ENCODE data around the gene AKT1S1.

Gene AKT1S1

DNA sequence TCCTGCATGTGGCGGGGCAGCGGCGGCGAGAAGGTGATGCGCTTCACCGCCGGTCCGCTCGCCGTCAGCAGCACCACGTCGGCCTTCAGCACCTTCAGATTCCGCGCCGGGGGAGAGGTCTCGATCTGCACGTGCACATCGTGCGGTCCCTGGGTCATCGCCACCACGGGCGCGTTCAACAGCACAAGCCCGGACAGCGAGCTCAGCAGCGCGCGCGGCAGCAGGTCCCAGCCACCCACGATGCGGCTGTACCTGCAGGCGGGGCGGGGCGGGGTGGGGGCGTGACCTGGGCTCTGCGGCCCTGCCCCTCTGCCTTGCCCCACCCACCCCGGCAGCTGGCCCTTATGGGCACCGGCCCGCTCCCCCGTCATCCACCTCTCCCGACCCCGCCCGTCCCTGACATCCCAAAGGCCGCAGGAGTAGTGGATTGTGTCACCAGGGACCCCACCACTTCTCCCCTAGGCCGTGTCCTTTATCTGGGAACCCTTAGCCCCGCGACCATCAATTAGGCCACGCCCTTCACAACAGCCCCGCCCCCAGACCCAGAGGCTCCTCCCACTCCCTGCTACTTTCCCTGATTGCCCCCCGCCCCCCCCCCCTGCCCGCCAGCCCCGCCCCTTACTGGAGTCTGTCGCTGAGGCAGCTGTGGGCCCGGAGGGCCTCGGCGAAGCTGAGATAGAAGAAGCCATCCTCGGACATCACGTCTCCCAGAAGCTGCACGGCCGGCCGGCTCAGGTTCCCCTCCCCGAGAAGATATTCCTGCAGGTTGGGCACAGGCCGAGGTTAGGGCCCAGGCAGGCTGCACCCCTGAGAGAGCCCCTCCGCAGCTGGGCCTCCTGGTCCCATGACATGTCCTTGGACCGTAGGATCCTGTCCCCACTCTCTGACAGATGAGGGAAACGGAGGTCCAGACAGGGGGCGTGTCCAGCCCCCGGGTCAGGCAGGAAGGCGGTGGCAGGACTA, 13.5 kb upstream of the AKT1S1 start:
- Mint-ChIP-seq H3K4me3 (peak overlapping the region; percentile 79), H3K9me3 (no peaks in the 10 kb centered on the region), H3K27ac (peak overlapping the region; percentile 65), H3K27me3 (no peaks in the 10 kb centered on the region), H3K36me3 (no peaks in the 10 kb centered on the region), H3K4me1 (peaks cover 3% of the 10 kb centered on the region)

DNA sequence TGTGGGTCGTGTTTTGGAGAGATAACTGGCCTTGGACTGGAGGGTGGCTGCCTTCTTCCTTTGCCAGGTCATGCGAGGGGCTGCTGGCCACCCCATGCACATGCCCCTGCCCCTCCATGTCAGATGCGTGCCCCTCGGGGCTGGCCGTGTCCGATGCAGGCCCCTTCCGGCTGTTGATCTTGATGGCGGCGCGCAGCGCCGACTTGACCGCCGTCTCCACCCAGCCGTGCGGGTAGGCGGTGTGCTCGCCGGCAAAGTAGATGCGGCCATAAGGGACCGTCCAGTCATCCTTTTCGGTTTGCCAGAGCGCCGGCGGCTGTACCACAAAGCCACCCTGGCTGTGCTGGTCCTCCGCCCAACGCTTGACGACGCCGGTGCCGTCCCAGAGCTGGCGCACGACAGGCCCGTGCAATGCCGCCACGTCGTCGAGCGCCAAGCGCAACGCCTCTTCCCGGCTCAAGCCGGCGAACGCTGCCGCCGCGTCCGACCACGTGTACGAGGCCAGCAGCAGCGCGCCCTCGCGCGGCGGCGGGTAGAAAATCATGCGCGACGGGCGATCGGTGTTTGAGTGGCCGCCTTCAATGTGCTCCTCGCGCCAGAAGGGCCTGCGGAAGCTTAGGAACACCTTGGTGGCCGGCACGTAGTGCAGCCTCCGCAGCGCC, 12.7 kb upstream of the AKT1S1 start:
- H3K9me3 Mint-ChIP-seq = no peaks in the 10 kb centered on the region
- peaks cover 3% of the 10 kb centered on the region for H3K4me1 Mint-ChIP-seq
- no peaks in the 10 kb centered on the region for H3K27me3 Mint-ChIP-seq
- no peaks in the 10 kb centered on the region for H3K36me3 Mint-ChIP-seq
- peak overlapping the region; percentile 65 for H3K27ac Mint-ChIP-seq
- H3K4me3 Mint-ChIP-seq = peak overlapping the region; percentile 79

DNA sequence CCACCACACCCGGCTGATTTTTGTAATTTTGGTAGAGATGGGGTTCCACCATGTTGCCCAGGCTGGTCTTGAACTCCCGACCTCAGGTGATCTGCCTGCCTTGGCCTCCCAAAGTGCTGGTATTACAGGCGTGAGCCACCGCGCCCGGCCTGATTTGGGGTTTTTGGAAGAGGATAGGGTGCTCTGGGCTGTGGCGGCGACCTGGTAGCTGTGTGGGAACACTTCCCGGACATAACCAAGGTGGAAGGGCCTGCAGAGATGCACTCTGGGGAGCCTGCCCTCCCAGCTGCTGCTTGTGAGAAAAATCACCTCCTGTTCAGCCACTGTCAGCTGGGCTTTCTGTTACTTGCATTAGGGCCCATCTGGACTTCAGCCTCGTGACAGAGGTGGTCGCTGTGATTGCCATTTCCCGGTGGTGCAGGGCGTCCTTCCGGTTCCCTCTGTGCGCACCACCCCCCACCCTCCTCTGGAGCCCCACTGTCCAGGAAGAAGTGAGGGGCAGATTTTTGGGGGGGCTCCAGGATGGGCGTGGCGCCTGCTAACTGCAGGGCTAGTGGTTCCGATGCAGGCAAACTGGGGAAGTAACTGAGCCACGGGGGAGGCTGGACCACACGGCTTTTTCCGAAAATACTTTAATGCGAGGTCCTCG, 12.0 kb upstream of the AKT1S1 start:
- H3K36me3 Mint-ChIP-seq = peaks cover 2% of the 10 kb centered on the region
- no peaks in the 10 kb centered on the region for H3K27me3 Mint-ChIP-seq
- no peak overlapping the region for H3K27ac Mint-ChIP-seq
- peak overlapping the region; percentile 3 for H3K4me3 Mint-ChIP-seq
- peaks cover 3% of the 10 kb centered on the region for H3K4me1 Mint-ChIP-seq
- H3K9me3 Mint-ChIP-seq = no peaks in the 10 kb centered on the region

DNA sequence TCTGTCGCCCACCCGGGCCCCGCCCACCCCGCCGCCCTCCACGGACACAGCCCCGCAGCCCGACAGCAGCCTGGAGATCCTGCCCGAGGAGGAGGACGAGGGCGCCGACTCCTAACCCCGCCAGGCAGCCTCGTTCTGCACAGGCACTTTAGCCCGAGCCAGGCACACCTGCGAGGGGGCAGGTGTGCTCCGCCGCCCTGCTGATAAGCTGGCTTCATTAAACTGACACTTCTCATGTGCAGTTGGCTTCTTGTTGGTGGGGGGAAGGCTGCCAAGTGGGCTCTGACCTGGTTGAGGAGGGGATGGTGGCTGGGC, 11.3 kb upstream of the AKT1S1 start:
- peaks cover 2% of the 10 kb centered on the region for H3K36me3 Mint-ChIP-seq
- H3K4me1 Mint-ChIP-seq = peaks cover 3% of the 10 kb centered on the region
- H3K4me3 Mint-ChIP-seq = no peak overlapping the region
- no peak overlapping the region for H3K27ac Mint-ChIP-seq
- no peaks in the 10 kb centered on the region for H3K27me3 Mint-ChIP-seq
- H3K9me3 Mint-ChIP-seq = no peaks in the 10 kb centered on the region

DNA sequence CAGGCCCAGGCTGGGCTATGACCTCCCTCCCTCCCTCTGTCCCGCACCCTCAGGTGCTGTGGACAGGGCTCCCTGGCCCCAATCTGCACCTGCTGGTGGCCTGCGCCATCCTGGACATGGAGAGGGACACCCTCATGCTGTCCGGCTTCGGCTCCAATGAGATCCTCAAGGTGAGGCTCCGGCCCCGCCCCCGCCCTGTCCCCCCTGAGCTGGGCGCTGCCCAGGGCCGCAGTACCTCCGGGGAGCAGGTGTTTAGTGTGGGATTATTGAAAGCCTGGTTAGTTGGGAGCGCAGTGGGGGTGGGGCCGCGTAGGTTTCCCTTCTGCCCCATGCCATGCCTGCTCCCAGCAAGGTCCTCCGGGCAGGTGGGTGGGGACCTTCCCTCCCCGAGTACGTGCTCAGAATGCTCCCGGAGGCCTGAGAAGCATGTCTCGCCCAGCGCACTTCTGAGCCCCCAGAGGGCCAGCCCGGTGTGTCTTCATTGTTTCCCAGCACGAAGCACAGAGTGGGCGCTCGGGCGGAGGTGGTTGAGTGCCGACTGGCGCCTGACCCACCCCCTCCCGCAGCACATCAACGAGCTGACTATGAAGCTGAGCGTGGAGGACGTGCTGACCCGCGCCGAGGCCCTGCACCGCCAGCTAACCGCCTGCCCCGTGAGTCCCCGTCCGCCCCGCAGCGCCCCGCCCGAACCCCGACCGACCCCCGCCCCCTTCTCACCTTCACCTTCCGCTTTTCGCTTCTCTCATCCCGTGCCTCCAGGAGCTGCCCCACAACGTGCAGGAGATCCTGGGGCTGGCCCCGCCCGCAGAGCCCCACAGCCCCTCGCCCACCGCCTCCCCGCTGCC, 10.7 kb upstream of the AKT1S1 start:
- H3K27ac Mint-ChIP-seq = no peak overlapping the region

DNA sequence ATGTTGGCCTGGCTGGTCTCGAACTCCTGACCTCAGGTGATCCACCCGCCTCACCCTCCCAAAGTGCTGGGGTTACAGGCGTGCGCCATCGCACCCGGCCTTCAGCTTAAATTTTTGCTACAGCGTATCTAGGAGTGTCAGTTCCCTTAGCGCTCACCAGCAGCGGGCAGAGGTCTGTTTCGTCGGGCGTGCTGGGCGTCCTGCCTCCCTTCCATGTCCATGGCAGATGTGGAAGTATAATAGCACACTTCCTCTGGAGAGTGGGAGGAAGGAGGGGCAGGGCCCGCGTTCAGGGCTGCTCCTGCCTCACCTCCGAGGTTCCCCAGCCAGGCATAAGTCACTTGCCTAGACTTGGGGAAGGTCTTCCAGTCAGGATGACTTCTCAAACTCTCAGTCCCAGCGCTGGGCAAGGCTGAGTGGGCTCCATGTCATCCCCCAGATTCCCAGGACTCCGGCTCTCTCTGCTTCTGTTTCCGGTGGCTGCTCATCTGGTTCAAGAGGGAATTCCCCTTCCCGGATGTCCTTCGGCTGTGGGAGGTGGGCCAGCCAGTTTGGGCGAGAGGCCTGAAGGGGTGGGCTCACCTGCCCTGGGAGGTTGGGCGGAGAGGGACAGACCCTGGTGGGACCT, 10.0 kb upstream of the AKT1S1 start:
- Mint-ChIP-seq H3K4me1 (peaks cover 3% of the 10 kb centered on the region), H3K27ac (no peak overlapping the region), H3K36me3 (peaks cover 4% of the 10 kb centered on the region), H3K4me3 (no peak overlapping the region), H3K9me3 (no peaks in the 10 kb centered on the region), H3K27me3 (no peaks in the 10 kb centered on the region)

More for the DNA sequence above, 10.7 kb upstream of the AKT1S1 start:
- H3K9me3 Mint-ChIP-seq = no peaks in the 10 kb centered on the region
- H3K4me1 Mint-ChIP-seq = peaks cover 3% of the 10 kb centered on the region
- peaks cover 4% of the 10 kb centered on the region for H3K36me3 Mint-ChIP-seq
- no peaks in the 10 kb centered on the region for H3K27me3 Mint-ChIP-seq
- no peak overlapping the region for H3K4me3 Mint-ChIP-seq

DNA sequence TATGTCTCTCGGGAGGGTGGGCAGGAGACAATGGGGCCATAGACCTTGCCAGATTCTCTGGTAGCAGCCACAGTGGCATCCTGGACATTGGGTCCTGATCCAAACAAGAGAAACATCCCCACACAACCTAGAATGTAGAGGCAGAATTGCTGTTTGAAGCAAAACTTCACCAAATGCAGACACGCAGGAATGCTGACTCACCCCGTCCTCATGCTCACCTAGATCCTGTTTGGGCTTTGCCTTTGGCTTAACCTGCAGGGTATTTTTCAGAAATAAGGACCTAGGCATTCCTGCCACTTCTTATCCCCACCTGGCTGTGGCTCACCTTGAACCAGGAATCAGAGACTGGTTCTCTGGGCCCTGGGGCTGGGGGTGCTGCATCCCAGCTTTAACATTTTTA, 7.6 kb upstream of the AKT1S1 start:
- H3K27me3 Mint-ChIP-seq = no peaks in the 10 kb centered on the region
- H3K4me3 Mint-ChIP-seq = no peak overlapping the region
- H3K36me3 Mint-ChIP-seq = peaks cover 4% of the 10 kb centered on the region
- H3K4me1 Mint-ChIP-seq = no peaks in the 10 kb centered on the region
- H3K9me3 Mint-ChIP-seq = no peaks in the 10 kb centered on the region
- no peak overlapping the region for H3K27ac Mint-ChIP-seq

DNA sequence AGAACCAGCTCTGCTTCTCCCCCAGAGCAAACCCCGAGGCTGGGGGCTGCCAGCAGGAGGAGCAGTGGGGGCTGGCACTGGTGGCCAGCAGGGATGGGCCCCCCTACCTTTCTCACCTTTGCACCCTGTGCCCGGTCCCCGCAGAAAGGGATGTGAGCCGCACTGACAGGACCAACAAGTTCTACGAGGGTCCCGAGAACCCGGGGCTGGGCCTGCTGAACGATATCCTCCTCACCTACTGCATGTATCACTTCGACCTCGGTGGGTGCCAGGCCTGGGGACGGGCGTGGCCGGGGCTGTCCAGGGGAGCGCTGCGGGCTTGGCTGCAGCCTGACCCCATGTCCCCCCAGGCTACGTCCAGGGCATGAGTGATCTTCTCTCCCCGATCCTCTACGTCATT, 7.0 kb upstream of the AKT1S1 start:
- Mint-ChIP-seq H3K36me3 (peaks cover 4% of the 10 kb centered on the region), H3K9me3 (no peaks in the 10 kb centered on the region), H3K27me3 (no peaks in the 10 kb centered on the region), H3K4me3 (no peak overlapping the region), H3K27ac (no peak overlapping the region), H3K4me1 (peaks cover 3% of the 10 kb centered on the region)

DNA sequence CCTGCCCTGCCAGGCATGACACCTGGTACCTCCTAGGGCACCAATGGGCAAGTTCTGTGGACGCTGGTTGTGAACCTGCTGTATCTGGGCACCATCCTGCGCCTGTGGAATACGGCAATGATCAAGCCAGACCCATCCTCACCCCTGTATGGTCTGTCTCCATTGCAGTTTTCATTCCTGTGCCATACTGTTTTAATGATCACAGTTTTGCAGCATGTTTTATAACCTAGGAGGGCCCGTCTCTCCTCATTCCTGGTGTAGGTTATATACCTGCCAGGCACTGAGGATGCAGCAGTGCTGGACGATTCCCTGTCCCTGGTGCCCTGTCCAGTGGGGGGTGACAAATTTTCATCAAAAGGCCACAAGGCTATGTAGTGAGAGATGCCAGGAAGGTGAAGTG, 5.9 kb upstream of the AKT1S1 start:
- no peak overlapping the region for H3K27ac Mint-ChIP-seq
- H3K27me3 Mint-ChIP-seq = no peaks in the 10 kb centered on the region
- H3K9me3 Mint-ChIP-seq = no peaks in the 10 kb centered on the region
- H3K4me3 Mint-ChIP-seq = no peak overlapping the region
- peaks cover 4% of the 10 kb centered on the region for H3K36me3 Mint-ChIP-seq
- H3K4me1 Mint-ChIP-seq = peaks cover 13% of the 10 kb centered on the region

DNA sequence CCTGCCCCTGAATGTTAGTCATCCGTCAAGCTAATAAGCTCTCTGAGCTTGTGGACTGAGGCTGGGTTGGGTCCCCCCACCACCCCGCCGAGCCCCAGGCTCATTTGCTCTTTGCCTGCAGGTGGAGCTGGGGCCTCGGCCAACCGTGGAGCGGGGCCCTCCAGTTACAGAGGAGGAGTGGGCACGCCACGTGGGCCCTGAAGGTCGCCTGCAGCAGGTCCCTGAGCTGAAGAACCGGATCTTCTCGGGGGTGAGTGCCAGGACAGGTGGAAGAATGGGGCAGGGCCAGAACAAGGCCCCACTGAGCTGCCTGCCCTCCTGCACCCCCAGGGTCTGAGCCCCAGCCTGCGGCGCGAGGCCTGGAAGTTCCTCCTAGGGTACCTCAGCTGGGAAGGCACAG, 5.5 kb upstream of the AKT1S1 start:
- Mint-ChIP-seq H3K4me3 (no peak overlapping the region), H3K27me3 (no peaks in the 10 kb centered on the region), H3K9me3 (no peaks in the 10 kb centered on the region), H3K36me3 (peaks cover 4% of the 10 kb centered on the region), H3K27ac (no peak overlapping the region), H3K4me1 (peaks cover 15% of the 10 kb centered on the region)

DNA sequence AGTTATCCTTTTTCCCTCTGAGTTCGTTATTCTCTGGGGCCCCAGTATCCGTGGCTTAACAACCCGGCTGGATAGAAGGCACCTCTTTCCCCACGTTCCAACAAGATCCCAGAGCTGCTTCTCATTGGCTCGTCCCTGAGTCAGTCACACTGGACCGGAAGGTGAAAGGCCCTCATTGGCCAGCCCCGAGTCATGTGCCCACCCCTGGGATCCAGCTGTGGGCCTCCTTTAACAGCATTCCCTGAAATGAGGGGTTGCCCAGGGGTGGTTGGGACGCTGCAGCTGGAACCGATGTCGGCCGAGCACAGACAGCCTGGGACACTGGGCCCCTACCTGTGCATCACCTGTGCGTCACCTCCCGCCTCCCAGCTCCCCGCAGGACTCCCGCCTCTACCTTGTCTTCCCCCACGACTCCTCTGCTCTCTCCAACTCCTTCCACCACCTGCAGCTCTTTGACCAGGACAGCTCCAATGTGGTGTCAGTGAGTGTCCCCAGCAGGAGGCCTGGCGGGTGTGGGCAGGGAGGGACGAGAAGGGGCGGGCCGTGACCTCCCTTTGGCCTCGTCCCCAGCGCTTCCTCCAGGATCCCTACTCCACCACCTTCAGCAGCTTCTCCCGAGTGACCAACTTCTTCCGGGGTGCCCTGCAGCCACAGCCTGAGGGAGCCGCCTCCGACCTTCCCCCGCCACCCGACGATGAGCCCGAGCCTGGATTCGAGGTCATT, 4.7 kb upstream of the AKT1S1 start:
- H3K4me3 Mint-ChIP-seq = no peak overlapping the region
- no peaks in the 10 kb centered on the region for H3K9me3 Mint-ChIP-seq
- H3K27ac Mint-ChIP-seq = no peak overlapping the region
- peaks cover 4% of the 10 kb centered on the region for H3K36me3 Mint-ChIP-seq
- peaks cover 15% of the 10 kb centered on the region for H3K4me1 Mint-ChIP-seq
- no peaks in the 10 kb centered on the region for H3K27me3 Mint-ChIP-seq

DNA sequence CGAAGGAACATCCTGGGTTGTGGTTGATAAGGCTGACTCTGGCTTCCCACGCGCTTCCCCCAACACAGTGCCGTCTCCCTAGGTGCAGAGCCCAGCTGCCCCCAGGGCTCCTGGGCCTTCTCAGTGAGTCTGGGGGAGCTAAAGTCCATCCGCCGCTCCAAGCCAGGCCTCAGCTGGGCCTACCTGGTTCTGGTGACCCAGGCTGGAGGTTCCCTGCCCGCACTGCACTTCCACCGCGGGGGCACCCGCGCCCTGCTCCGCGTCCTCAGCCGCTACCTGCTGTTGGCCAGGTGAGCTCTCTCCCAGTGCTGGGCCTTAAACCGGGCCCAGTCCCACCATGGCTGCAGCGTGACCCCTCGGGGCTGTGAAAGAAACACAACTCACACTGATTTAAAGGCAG, 4.0 kb upstream of the AKT1S1 start:
- Mint-ChIP-seq H3K27ac (no peak overlapping the region), H3K27me3 (no peaks in the 10 kb centered on the region), H3K4me3 (no peak overlapping the region), H3K36me3 (peaks cover 4% of the 10 kb centered on the region), H3K4me1 (peaks cover 15% of the 10 kb centered on the region), H3K9me3 (no peaks in the 10 kb centered on the region)

DNA sequence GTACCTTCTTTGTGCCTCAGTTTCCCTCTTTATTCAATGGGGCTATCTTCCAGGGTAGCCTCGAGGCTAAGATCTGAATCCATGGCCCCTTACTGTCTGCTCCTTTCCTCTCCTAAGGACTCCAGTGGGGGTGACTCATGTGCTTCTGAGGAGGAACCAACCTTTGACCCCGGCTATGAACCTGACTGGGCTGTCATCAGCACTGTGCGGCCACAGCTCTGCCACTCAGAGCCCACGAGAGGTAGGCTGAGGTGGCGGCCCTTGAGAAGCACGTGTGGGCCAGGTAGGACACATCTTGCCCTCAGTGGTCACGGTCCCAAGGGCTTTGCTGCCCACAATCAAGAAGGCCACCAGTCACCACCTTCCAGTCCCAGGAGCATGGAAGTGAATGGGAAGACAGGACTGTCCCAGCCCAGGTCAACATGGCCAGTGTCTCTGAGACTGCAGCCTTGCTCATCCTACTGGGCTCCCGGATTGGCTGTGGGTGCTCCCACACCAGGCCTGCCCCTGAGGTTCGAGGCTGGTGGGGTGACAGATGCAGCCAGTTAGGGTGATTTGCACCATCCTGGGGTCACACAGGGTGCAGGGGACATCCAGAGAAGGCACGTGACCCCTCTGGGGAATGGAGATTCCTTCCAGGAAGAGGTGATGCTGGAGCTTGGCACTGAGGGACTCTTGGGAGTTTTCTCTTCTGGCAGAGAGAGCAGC, 3.2 kb upstream of the AKT1S1 start:
- Mint-ChIP-seq H3K4me1 (peaks cover 21% of the 10 kb centered on the region), H3K27ac (no peak overlapping the region), H3K36me3 (peaks cover 4% of the 10 kb centered on the region), H3K27me3 (no peaks in the 10 kb centered on the region), H3K4me3 (no peak overlapping the region), H3K9me3 (no peaks in the 10 kb centered on the region)

Data from activated naive CD4-positive, alpha-beta T cell treated with anti-CD3 and anti-CD28 coated beads, Interleukin-2, amount 50 U/mL, for 24 hours (primary cell).